Measurements from ENCODE around the gene COQ4. TPM values are rescaled to one million over a fixed set of nuclear protein-coding genes. Genes with fewer than 3 reads are reported as not detected.
A peak's percentile ranks its signal among the peaks of the same experiment; 100 is the strongest.

Gene COQ4
- total RNA-seq, 1 experiment from 2014 or later, result 19.1 TPM

GRCh38 chr9:128361296-128361985, 38.8 kb downstream of the COQ4 start:
- Histone ChIP-seq H3K27me3 (ENCODE audit: control insufficient read depth, insufficient read depth, low read length) (no peaks in the 10 kb centered on the region), H3K4me3 (ENCODE audit: low read depth in 2 of 2, low read length in 2 of 2) (peak overlapping the region; percentile 36 to 58), H3K4me1 (ENCODE audit: control insufficient read depth, insufficient read depth, low read length) (peaks cover 3% of the 10 kb centered on the region; the same call in 1 of the 2 replicates), H3K27ac (ENCODE audit: low read length) (peak overlapping the region; percentile 39; the same call in 1 of the 2 replicates), H3K9me3 (ENCODE audit: control insufficient read depth, insufficient read depth, low read depth, low read length) (no peaks in the 10 kb centered on the region), H3K36me3 (ENCODE audit: control insufficient read depth, insufficient read depth, low read length) (no peaks in the 10 kb centered on the region)
- BruUV-seq (replicated peaks), result no TSS peak
- peak; percentile 39 for ATAC-seq
- in situ Hi-C loops (cut with HindIII; ENCODE audit: low pct_unique_long_range_greater_than_20kb, low sequenced_read_pairs) (no loop called here), intact Hi-C loops (cut with micrococcal nuclease; ENCODE audit: unreplicated experiment) (no loop called here)
- no peak for DNase-seq (ENCODE audit: low read depth, low spot score)
- TF ChIP-seq TCF7L2 (IDR thresholded peaks at IDR 0.05; ENCODE audit: low read depth, low read length) (no peak), POLR2AphosphoS5 (IDR thresholded peaks at IDR 0.05; ENCODE audit: low read depth, low read length) (no peak), REST (IDR thresholded peaks at IDR 0.05; ENCODE audit: insufficient read depth in 1 of 2, low read depth in 2 of 2, low read length in 1 of 2) (no peak)
- TF ChIP-seq, protein P1, sequence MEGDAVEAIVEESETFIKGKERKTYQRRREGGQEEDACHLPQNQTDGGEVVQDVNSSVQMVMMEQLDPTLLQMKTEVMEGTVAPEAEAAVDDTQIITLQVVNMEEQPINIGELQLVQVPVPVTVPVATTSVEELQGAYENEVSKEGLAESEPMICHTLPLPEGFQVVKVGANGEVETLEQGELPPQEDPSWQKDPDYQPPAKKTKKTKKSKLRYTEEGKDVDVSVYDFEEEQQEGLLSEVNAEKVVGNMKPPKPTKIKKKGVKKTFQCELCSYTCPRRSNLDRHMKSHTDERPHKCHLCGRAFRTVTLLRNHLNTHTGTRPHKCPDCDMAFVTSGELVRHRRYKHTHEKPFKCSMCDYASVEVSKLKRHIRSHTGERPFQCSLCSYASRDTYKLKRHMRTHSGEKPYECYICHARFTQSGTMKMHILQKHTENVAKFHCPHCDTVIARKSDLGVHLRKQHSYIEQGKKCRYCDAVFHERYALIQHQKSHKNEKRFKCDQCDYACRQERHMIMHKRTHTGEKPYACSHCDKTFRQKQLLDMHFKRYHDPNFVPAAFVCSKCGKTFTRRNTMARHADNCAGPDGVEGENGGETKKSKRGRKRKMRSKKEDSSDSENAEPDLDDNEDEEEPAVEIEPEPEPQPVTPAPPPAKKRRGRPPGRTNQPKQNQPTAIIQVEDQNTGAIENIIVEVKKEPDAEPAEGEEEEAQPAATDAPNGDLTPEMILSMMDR (IDR thresholded peaks at IDR 0.05), result no peak
- CTCF ChIA-PET, result interaction anchor here (0.6 to 1.8 kb wide), 6 partner anchors 20 to 108 kb away, joined by 3 to 13 read pairs (median 6); partner anchors contain the start of gene CERCAM
- POLR2A ChIA-PET, result no interaction called here

GRCh38 chr9:128361986-128362646, 39.5 kb downstream of the COQ4 start:
- Histone ChIP-seq H3K4me1 (ENCODE audit: control insufficient read depth, insufficient read depth, low read length) (peaks cover 3% of the 10 kb centered on the region; the same call in 1 of the 2 replicates), H3K27ac (ENCODE audit: low read length) (peak overlapping the region; percentile 39; the same call in 1 of the 2 replicates), H3K9me3 (ENCODE audit: control insufficient read depth, insufficient read depth, low read depth, low read length) (no peaks in the 10 kb centered on the region), H3K4me3 (ENCODE audit: low read depth in 2 of 2, low read length in 2 of 2) (peak overlapping the region; percentile 36 to 58), H3K36me3 (ENCODE audit: control insufficient read depth, insufficient read depth, low read length) (no peaks in the 10 kb centered on the region), H3K27me3 (ENCODE audit: control insufficient read depth, insufficient read depth, low read length) (no peaks in the 10 kb centered on the region)
- peak; percentile 42 for DNase-seq (ENCODE audit: low read depth, low spot score)
- POLR2A ChIA-PET, result interaction anchor here (0.5 to 0.6 kb wide), 2 partner anchors 28 to 56 kb away, joined by 3 read pairs; no protein-coding TSS in a partner anchor
- CTCF ChIA-PET, result interaction anchor here (0.6 to 1.8 kb wide), 10 partner anchors 9 to 1694 kb away, joined by 3 to 13 read pairs (median 5); partner anchors contain the start of genes CERCAM and URM1
- ATAC-seq, result peak; percentile 94
- BruUV-seq (replicated peaks), result no TSS peak
- intact Hi-C loops (cut with micrococcal nuclease; ENCODE audit: unreplicated experiment), result loop anchor here (1.0 kb wide), 1 partner anchor 50 kb away; no protein-coding TSS in a partner anchor
- TF ChIP-seq, protein P1 (IDR thresholded peaks at IDR 0.05), result peak; percentile 87
- TF ChIP-seq SIN3A (IDR thresholded peaks at IDR 0.05; ENCODE audit: borderline replicate concordance, insufficient read depth, low read depth, low read length), result no peak
- in situ Hi-C loops (cut with HindIII; ENCODE audit: low pct_unique_long_range_greater_than_20kb, low sequenced_read_pairs), result no loop called here

All from Panc1 (cell line).